ENCODE results near the gene ACTN4.
"Not testable (repeated sequence)": the region's sequence is repeated elsewhere in the genome, so short reads cannot be mapped to it uniquely, and the experiment has no call there.

Gene ACTN4

GRCh38 chr19:38736413-38737280 is 89.2 kb downstream of the ACTN4 start:
- no peak for DNase-seq (ENCODE audit: low spot score)

- no peak for DNase-seq (ENCODE audit: low spot score)
Measured at GRCh38 chr19:38737281-38737865, 89.9 kb downstream of the ACTN4 start.

GRCh38 chr19:38737921-38738737 is 90.7 kb downstream of the ACTN4 start:
- DNase-seq (ENCODE audit: low spot score) = no peak

- no peak for DNase-seq (ENCODE audit: low spot score)
Measured at GRCh38 chr19:38739440-38740256, 92.2 kb downstream of the ACTN4 start.

- DNase-seq (ENCODE audit: low spot score) = no peak
Measured at GRCh38 chr19:38740257-38740592, 92.8 kb downstream of the ACTN4 start.

- DNase-seq (ENCODE audit: low spot score) = no peak
Measured at GRCh38 chr19:38740932-38741331, 93.5 kb downstream of the ACTN4 start.

- DNase-seq (ENCODE audit: low spot score) = no peak
Measured at GRCh38 chr19:38741670-38742069, 94.2 kb downstream of the ACTN4 start.

- no peak for DNase-seq (ENCODE audit: low spot score)
Measured at GRCh38 chr19:38742296-38742695, 94.8 kb downstream of the ACTN4 start.

- no peak for DNase-seq (ENCODE audit: low spot score)
Measured at GRCh38 chr19:38742906-38743305, 95.5 kb downstream of the ACTN4 start.

- no peak for DNase-seq (ENCODE audit: low spot score)
Measured at GRCh38 chr19:38743394-38744297, 96.2 kb downstream of the ACTN4 start.

- no peak for DNase-seq (ENCODE audit: low spot score)
Measured at GRCh38 chr19:38744298-38744681, 96.8 kb downstream of the ACTN4 start, which contains the start of gene CAPN12. TSS of gene CAPN12 (minus strand) at chr19:38744474. CDS start at chr19:38744165, 309 bp downstream.

- no peak for DNase-seq (ENCODE audit: low spot score)
Measured at GRCh38 chr19:38744874-38745273, 97.4 kb downstream of the ACTN4 start.

- no peak for DNase-seq (ENCODE audit: low spot score)
Measured at GRCh38 chr19:38745316-38745715, 97.9 kb downstream of the ACTN4 start.

- DNase-seq (ENCODE audit: low spot score) = not testable (repeated sequence)
Measured at GRCh38 chr19:38753783-38754182, 106.3 kb downstream of the ACTN4 start.

- not testable (repeated sequence) for DNase-seq (ENCODE audit: low spot score)
Measured at GRCh38 chr19:38754196-38754595, 106.7 kb downstream of the ACTN4 start.

- DNase-seq (ENCODE audit: low spot score) = no peak
Measured at GRCh38 chr19:38759590-38760003, 112.1 kb downstream of the ACTN4 start.

GRCh38 chr19:38760805-38761517 is 113.5 kb downstream of the ACTN4 start:
- not testable (repeated sequence) for DNase-seq (ENCODE audit: low spot score)

GRCh38 chr19:38761884-38762389 is 114.5 kb downstream of the ACTN4 start:
- DNase-seq (ENCODE audit: low spot score) = not testable (repeated sequence)

GRCh38 chr19:38763795-38764220 is 116.4 kb downstream of the ACTN4 start:
- DNase-seq (ENCODE audit: low spot score) = no peak
